Panc1 (cell line): ENCODE results near the gene HK1. TPM values are rescaled to one million over a fixed set of nuclear protein-coding genes. Genes with fewer than 3 reads are reported as not detected.

Source experiments
- ATAC-seq: fragments of 200-7000 bp; cut with Tn5 transposase; 2 replicates; pipeline ENCODE4 v1.9.1; 2020; ENCODE audit warnings: mild to moderate bottlenecking, moderate library complexity
- BruUV-seq: library from RNA; stranded (reverse); fragments of 400-500 nt; replicated peaks from 2 replicates; lab custom pipeline; 2021; lab: Mats Ljungman, UMichigan
- CTCF ChIA-PET: fragments of 300-600 bp; sonication (Branson Sonifier 250); formaldehyde crosslinking; loops from one replicate; lab custom pipeline; 2022; ENCODE audit warnings: antibody characterized with exemption; lab: Charles Lee
- POLR2A ChIA-PET: fragments of 300-600 bp; sonication (Branson Sonifier 250); formaldehyde crosslinking; loops from one replicate; lab custom pipeline; 2022; ENCODE audit warnings: antibody characterized with exemption; lab: Charles Lee
- DNase-seq: peaks from one replicate; pipeline ENCODE4 v3.0.0-alpha.2; 2010; ENCODE audit warnings: low read depth, low spot score
- H3K27ac ChIP-seq: 2 replicates; pipeline ENCODE4 v1.5.1; 2011; ENCODE audit warnings: mild to moderate bottlenecking, low read length, inconsistent platforms
- H3K27me3 ChIP-seq: fragments of 200-500 bp; sonication (Bioruptor generic); 2 replicates; pipeline ENCODE4 v1.6.0; 2014; ENCODE audit warnings: low read length, inconsistent platforms; ENCODE audit not compliant: control insufficient read depth, insufficient read depth
- H3K36me3 ChIP-seq: fragments of 200-500 bp; sonication (Bioruptor generic); 2 replicates; pipeline ENCODE4 v1.5.1; 2014; ENCODE audit warnings: inconsistent platforms, mild to moderate bottlenecking, low read length, moderate library complexity; ENCODE audit not compliant: control insufficient read depth, insufficient read depth
- H3K4me1 ChIP-seq: 2 replicates; pipeline ENCODE4 v1.5.1; 2011; ENCODE audit warnings: inconsistent platforms, mild to moderate bottlenecking, low read length, moderate library complexity; ENCODE audit not compliant: control insufficient read depth, insufficient read depth
- H3K4me3 ChIP-seq, 2 experiments: 2 replicates each; pipeline ENCODE4 v1.5.1; 2011 to 2012; ENCODE audit warnings: low read depth in 2 of 2, low read length in 2 of 2, mild to moderate bottlenecking in 2 of 2, inconsistent platforms in 1 of 2, moderate library complexity in 1 of 2
- H3K9me3 ChIP-seq: fragments of 200-500 bp; sonication (Bioruptor generic); 2 replicates; pipeline ENCODE4 v1.5.1; 2014; ENCODE audit warnings: low read depth, mild to moderate bottlenecking, inconsistent platforms, low read length, moderate library complexity; ENCODE audit not compliant: control insufficient read depth, insufficient read depth
- POLR2AphosphoS5 ChIP-seq: IDR thresholded peaks from 2 replicates; pipeline ENCODE4 v1.6.1; 2012; ENCODE audit warnings: mild to moderate bottlenecking, low read depth, low read length, moderate library complexity
- SIN3A ChIP-seq: IDR thresholded peaks from 2 replicates; pipeline ENCODE4 v1.6.1; 2012; ENCODE audit warnings: low read depth, mild to moderate bottlenecking, low read length, moderate library complexity, borderline replicate concordance; ENCODE audit not compliant: insufficient read depth
- TCF7L2 ChIP-seq: IDR thresholded peaks from 2 replicates; pipeline ENCODE4 v1.6.1; 2011; ENCODE audit warnings: mild to moderate bottlenecking, low read depth, low read length, inconsistent platforms
- in situ Hi-C: cut with HindIII; loops from 2 replicates; pipeline ENCODE4 v1.10.0; 2016; ENCODE audit warnings: low sequenced_read_pairs, low pct_unique_long_range_greater_than_20kb
- intact Hi-C: fragments of 100-400 bp; cut with micrococcal nuclease; formaldehyde crosslinking; loops from one replicate; pipeline ENCODE4 v1.10.0; 2022; ENCODE audit not compliant: unreplicated experiment
- total RNA-seq: library from RNA; stranded (reverse); gene quantifications from one replicate; pipeline ENCODE4 v1.2.1, GENCODE V29; 2021; ENCODE audit not compliant: unreplicated experiment
- TF ChIP-seq, protein P1 (sequence below), 2 experiments: IDR thresholded peaks; 2 replicates each; pipeline ENCODE4 v1.6.1; 2011 to 2012; ENCODE audit warnings: low read depth in 2 of 2, control low read depth in 1 of 2, low read length in 1 of 2, mild to moderate bottlenecking in 1 of 2, moderate library complexity in 1 of 2; ENCODE audit not compliant: insufficient read depth in 1 of 2
- TF ChIP-seq, protein P2 (sequence below): fragments of 450-650 bp; IDR thresholded peaks from 2 replicates; pipeline ENCODE4 v1.5.1; 2017; ENCODE audit warnings: mild to moderate bottlenecking

Gene HK1
- total RNA-seq, 1 experiment from 2014 or later, result 74.4 TPM

DNA sequence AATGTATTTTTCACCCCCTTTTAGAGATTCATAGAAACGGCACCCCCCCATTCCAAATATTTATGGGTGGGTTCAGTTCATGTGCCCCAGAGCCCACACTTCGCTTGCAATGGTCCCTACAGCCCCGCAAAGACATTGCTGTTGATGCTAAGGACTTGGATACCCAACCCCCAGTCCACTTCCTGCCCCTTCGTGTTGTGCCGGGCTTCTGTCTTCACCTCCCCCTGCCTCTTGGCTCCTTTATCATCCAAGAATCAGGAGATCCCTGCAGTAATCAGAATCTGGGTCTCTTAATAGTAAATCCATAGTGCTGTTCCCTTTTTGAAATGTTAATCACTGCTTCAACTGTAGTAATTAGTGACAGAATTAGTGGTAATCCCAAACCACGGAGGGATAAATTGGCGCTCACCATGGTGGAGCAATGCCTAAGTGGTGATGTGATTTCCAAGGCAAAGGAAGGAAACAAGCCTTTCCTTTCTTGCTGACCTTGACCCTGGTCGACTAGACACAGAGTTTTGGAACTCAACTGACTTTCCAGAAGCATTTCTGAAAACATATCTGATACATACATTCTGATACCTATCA is 67.7 kb downstream of the HK1 start:
- Histone ChIP-seq H3K9me3 (no peaks in the 10 kb centered on the region), H3K27me3 (no peaks in the 10 kb centered on the region), H3K36me3 (no peaks in the 10 kb centered on the region), H3K4me1 (no peaks in the 10 kb centered on the region), H3K27ac (no peak overlapping the region), H3K4me3 (no peak overlapping the region)
- intact Hi-C loops (no loop called here), in situ Hi-C loops (no loop called here)
- BruUV-seq, result no TSS peak
- POLR2A ChIA-PET, result no interaction called here
- DNase-seq (no peak), ATAC-seq (no peak)
- CTCF ChIA-PET, result no interaction called here
- TF ChIP-seq SIN3A (no peak), POLR2AphosphoS5 (no peak), TCF7L2 (no peak)
- TF ChIP-seq, protein P1, sequence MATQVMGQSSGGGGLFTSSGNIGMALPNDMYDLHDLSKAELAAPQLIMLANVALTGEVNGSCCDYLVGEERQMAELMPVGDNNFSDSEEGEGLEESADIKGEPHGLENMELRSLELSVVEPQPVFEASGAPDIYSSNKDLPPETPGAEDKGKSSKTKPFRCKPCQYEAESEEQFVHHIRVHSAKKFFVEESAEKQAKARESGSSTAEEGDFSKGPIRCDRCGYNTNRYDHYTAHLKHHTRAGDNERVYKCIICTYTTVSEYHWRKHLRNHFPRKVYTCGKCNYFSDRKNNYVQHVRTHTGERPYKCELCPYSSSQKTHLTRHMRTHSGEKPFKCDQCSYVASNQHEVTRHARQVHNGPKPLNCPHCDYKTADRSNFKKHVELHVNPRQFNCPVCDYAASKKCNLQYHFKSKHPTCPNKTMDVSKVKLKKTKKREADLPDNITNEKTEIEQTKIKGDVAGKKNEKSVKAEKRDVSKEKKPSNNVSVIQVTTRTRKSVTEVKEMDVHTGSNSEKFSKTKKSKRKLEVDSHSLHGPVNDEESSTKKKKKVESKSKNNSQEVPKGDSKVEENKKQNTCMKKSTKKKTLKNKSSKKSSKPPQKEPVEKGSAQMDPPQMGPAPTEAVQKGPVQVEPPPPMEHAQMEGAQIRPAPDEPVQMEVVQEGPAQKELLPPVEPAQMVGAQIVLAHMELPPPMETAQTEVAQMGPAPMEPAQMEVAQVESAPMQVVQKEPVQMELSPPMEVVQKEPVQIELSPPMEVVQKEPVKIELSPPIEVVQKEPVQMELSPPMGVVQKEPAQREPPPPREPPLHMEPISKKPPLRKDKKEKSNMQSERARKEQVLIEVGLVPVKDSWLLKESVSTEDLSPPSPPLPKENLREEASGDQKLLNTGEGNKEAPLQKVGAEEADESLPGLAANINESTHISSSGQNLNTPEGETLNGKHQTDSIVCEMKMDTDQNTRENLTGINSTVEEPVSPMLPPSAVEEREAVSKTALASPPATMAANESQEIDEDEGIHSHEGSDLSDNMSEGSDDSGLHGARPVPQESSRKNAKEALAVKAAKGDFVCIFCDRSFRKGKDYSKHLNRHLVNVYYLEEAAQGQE (IDR thresholded peaks at IDR 0.05; ENCODE audit: insufficient read depth in 1 of 2, low read depth in 2 of 2, low read length in 1 of 2), result no peak
- TF ChIP-seq, protein P2, sequence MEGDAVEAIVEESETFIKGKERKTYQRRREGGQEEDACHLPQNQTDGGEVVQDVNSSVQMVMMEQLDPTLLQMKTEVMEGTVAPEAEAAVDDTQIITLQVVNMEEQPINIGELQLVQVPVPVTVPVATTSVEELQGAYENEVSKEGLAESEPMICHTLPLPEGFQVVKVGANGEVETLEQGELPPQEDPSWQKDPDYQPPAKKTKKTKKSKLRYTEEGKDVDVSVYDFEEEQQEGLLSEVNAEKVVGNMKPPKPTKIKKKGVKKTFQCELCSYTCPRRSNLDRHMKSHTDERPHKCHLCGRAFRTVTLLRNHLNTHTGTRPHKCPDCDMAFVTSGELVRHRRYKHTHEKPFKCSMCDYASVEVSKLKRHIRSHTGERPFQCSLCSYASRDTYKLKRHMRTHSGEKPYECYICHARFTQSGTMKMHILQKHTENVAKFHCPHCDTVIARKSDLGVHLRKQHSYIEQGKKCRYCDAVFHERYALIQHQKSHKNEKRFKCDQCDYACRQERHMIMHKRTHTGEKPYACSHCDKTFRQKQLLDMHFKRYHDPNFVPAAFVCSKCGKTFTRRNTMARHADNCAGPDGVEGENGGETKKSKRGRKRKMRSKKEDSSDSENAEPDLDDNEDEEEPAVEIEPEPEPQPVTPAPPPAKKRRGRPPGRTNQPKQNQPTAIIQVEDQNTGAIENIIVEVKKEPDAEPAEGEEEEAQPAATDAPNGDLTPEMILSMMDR, result no peak

DNA sequence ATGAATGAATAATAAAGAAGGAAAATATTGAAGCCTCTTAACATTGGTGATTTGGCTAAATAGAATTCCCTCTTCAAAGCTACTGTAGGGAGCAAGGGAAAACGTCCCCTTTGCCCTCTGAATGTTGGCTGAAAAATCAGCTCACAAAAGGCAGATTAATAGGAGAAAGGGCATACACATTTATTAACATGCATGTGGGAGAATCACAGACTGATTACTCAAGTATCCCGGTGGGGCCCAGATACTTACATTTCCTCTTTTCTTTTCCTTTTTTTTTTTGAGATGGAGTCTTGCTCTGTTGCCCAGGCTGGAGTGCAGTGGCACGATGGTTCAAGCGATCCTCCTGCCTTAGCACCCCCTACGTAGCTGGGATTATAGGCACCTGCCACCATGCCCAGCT is 68.5 kb downstream of the HK1 start:
- BruUV-seq, result no TSS peak
- CTCF ChIA-PET, result interaction anchor here (0.7 kb wide), 1 partner anchor 1350 kb away, joined by 3 read pairs; no protein-coding TSS in a partner anchor
- ATAC-seq, result no peak
- H3K27ac ChIP-seq, result no peak overlapping the region
- TF ChIP-seq, protein P1 (IDR thresholded peaks at IDR 0.05; ENCODE audit: insufficient read depth in 1 of 2, low read depth in 2 of 2, low read length in 1 of 2), result no peak
- TF ChIP-seq TCF7L2 (no peak), SIN3A (no peak), POLR2AphosphoS5 (no peak)
- TF ChIP-seq, protein P2, result no peak
- no peak overlapping the region for H3K4me3 ChIP-seq
- POLR2A ChIA-PET, result interaction anchor here (0.7 kb wide), 1 partner anchor 230 kb away, joined by 5 read pairs; no protein-coding TSS in a partner anchor
- in situ Hi-C loops, result no loop called here
- intact Hi-C loops, result no loop called here
- no peak for DNase-seq
- H3K36me3 ChIP-seq, result no peaks in the 10 kb centered on the region
- no peaks in the 10 kb centered on the region for H3K9me3 ChIP-seq
- H3K27me3 ChIP-seq, result no peaks in the 10 kb centered on the region
- no peaks in the 10 kb centered on the region for H3K4me1 ChIP-seq
